ENCODE results near the gene HIVEP3.

GRCh38 chr1:41615981-41616380 lies 302.7 kb downstream of the HIVEP3 start:
- TF ChIP-seq ATF3 (CRISPR knock-in tag; conservative IDR thresholded peaks at IDR 0.05): no peak
- TF ChIP-seq, protein P1, sequence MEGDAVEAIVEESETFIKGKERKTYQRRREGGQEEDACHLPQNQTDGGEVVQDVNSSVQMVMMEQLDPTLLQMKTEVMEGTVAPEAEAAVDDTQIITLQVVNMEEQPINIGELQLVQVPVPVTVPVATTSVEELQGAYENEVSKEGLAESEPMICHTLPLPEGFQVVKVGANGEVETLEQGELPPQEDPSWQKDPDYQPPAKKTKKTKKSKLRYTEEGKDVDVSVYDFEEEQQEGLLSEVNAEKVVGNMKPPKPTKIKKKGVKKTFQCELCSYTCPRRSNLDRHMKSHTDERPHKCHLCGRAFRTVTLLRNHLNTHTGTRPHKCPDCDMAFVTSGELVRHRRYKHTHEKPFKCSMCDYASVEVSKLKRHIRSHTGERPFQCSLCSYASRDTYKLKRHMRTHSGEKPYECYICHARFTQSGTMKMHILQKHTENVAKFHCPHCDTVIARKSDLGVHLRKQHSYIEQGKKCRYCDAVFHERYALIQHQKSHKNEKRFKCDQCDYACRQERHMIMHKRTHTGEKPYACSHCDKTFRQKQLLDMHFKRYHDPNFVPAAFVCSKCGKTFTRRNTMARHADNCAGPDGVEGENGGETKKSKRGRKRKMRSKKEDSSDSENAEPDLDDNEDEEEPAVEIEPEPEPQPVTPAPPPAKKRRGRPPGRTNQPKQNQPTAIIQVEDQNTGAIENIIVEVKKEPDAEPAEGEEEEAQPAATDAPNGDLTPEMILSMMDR (IDR thresholded peaks at IDR 0.05): no peak
- no peak for TF ChIP-seq SP1 (CRISPR knock-in tag; conservative IDR thresholded peaks at IDR 0.05)
- TF ChIP-seq MXD4 (CRISPR knock-in tag; IDR thresholded peaks at IDR 0.05; ENCODE audit: borderline replicate concordance): no peak
- TF ChIP-seq, protein P2, sequence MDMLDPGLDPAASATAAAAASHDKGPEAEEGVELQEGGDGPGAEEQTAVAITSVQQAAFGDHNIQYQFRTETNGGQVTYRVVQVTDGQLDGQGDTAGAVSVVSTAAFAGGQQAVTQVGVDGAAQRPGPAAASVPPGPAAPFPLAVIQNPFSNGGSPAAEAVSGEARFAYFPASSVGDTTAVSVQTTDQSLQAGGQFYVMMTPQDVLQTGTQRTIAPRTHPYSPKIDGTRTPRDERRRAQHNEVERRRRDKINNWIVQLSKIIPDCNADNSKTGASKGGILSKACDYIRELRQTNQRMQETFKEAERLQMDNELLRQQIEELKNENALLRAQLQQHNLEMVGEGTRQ (CRISPR knock-in tag; IDR thresholded peaks at IDR 0.05): no peak
- no peak for TF ChIP-seq NFATC4 (CRISPR knock-in tag; IDR thresholded peaks at IDR 0.05)
- no peak for TF ChIP-seq ZNF416 (CRISPR knock-in tag; IDR thresholded peaks at IDR 0.05)
- TF ChIP-seq FOXJ3 (CRISPR knock-in tag; IDR thresholded peaks at IDR 0.05; ENCODE audit: borderline replicate concordance): no peak
- no peak for TF ChIP-seq TP53 (CRISPR knock-in tag; IDR thresholded peaks at IDR 0.05)
- TF ChIP-seq ZNF317 (CRISPR knock-in tag; IDR thresholded peaks at IDR 0.05; ENCODE audit: borderline replicate concordance, low read depth): no peak
- no peak for TF ChIP-seq USF1 (CRISPR knock-in tag; IDR thresholded peaks at IDR 0.05)
- TF ChIP-seq ZNF138 (CRISPR knock-in tag; conservative IDR thresholded peaks at IDR 0.05): no peak
- no peak for TF ChIP-seq CBFB (CRISPR knock-in tag; IDR thresholded peaks at IDR 0.05; ENCODE audit: low read depth)

All from WTC11 (cell line).